Measurements from ENCODE around the gene CSF3. TPM values are rescaled to one million over a fixed set of nuclear protein-coding genes. Genes with fewer than 3 reads are reported as not detected.

Gene CSF3
- total RNA-seq, 4 donors from 2014 or later: 2.6 to 38.9 TPM; not detected in 2

- TF ChIP-seq CTCF (IDR thresholded peaks at IDR 0.05) (no peak), EP300 (IDR thresholded peaks at IDR 0.05; ENCODE audit: low read depth) (no peak), POLR2A (IDR thresholded peaks at IDR 0.05) (no peak), POLR2AphosphoS5 (IDR thresholded peaks at IDR 0.05) (no peak)
- Histone ChIP-seq H3K27ac (no peak overlapping the region), H3K9me3 (no peaks in the 10 kb centered on the region), H3K4me3 (no peak overlapping the region), H3K36me3 (peaks cover 0 to 31% (median 12%) of the 10 kb centered on the region in 4 donors), H3K27me3 (no peaks in the 10 kb centered on the region), H3K4me1 (peaks cover 19 to 50% (median 43%) of the 10 kb centered on the region in 4 donors)
- in situ Hi-C loops (cut with MboI; ENCODE audit: low pct_ligation_motif_present in 1 of 4, low pct_unique_long_range_greater_than_20kb in 1 of 4, low sequenced_read_pairs in 3 of 4) (loop anchor here in 3 of 4 donors (25.0 kb wide), 2 partner anchors 134 to 259 kb away; partner anchors contain the start of gene CDC6 (in 1 of the 3)), intact Hi-C loops (cut with DNase I; ENCODE audit: low total_unique reads) (no loop called here)
- 91% methylated on average over 12 of the region's 13 CpGs; no CpG with 5 or more reads in 1 of the 2 donors for WGBS, 2 donors (ENCODE audit: low coverage in 1 of 2)
- no peak for DNase-seq
Measured at GRCh38 chr17:40028595-40028994, 13.4 kb downstream of the CSF3 start.

GRCh38 chr17:40031706-40032105 is 16.5 kb downstream of the CSF3 start:
- no peaks in the 10 kb centered on the region for H3K27me3 ChIP-seq
- TF ChIP-seq CTCF (IDR thresholded peaks at IDR 0.05) (no peak), POLR2AphosphoS5 (IDR thresholded peaks at IDR 0.05) (no peak), POLR2A (IDR thresholded peaks at IDR 0.05) (no peak), EP300 (IDR thresholded peaks at IDR 0.05; ENCODE audit: low read depth) (no peak)
- H3K4me1 ChIP-seq: peaks cover 10 to 49% (median 19%) of the 10 kb centered on the region in 4 donors
- peaks cover 0 to 31% (median 12%) of the 10 kb centered on the region in 4 donors for H3K36me3 ChIP-seq
- H3K27ac ChIP-seq: peak overlapping the region; percentile 69 to 79 (median 76)
- intact Hi-C loops (cut with DNase I; ENCODE audit: low total_unique reads) (no loop called here), in situ Hi-C loops (cut with MboI; ENCODE audit: low pct_ligation_motif_present in 1 of 4, low pct_unique_long_range_greater_than_20kb in 1 of 4, low sequenced_read_pairs in 3 of 4) (loop anchor here in 3 of 4 donors (25.0 kb wide), 2 partner anchors 131 to 256 kb away; partner anchors contain the start of gene CDC6 (in 1 of the 3))
- WGBS, 2 donors (ENCODE audit: low coverage in 1 of 2): 94% methylated on average over 11 of the region's 11 CpGs; no CpG with 5 or more reads in 1 of the 2 donors
- no peaks in the 10 kb centered on the region for H3K9me3 ChIP-seq
- H3K4me3 ChIP-seq: no peak overlapping the region
- DNase-seq: no peak

- intact Hi-C loops (cut with DNase I; ENCODE audit: low total_unique reads) (no loop called here), in situ Hi-C loops (cut with MboI; ENCODE audit: low pct_ligation_motif_present in 1 of 4, low pct_unique_long_range_greater_than_20kb in 1 of 4, low sequenced_read_pairs in 3 of 4) (loop anchor here in 3 of 4 donors (25.0 kb wide), 2 partner anchors 130 to 255 kb away; partner anchors contain the start of gene CDC6 (in 1 of the 3))
- TF ChIP-seq POLR2AphosphoS5 (IDR thresholded peaks at IDR 0.05): peak in 2 of 3 donors; percentile 40 to 47
- no peak for TF ChIP-seq CTCF (IDR thresholded peaks at IDR 0.05)
- H3K9me3 ChIP-seq: no peaks in the 10 kb centered on the region
- 76 to 93% methylated on average over 5 to 23 of the region's 23 CpGs for WGBS, 2 donors (ENCODE audit: low coverage in 1 of 2)
- H3K4me1 ChIP-seq: peaks cover 5 to 51% (median 14%) of the 10 kb centered on the region in 4 donors
- DNase-seq: peak; percentile 91
- peaks cover 0 to 31% (median 12%) of the 10 kb centered on the region in 4 donors for H3K36me3 ChIP-seq
- peak overlapping the region; percentile 69 to 79 (median 76) for H3K27ac ChIP-seq
- H3K4me3 ChIP-seq: no peak overlapping the region
- no peaks in the 10 kb centered on the region for H3K27me3 ChIP-seq
Measured at GRCh38 chr17:40032322-40033320, 17.4 kb downstream of the CSF3 start.

- peak overlapping the region; percentile 69 to 79 (median 76) for H3K27ac ChIP-seq
- peaks cover 0 to 31% (median 11%) of the 10 kb centered on the region in 4 donors for H3K36me3 ChIP-seq
- intact Hi-C loops (cut with DNase I; ENCODE audit: low total_unique reads): no loop called here
Measured at GRCh38 chr17:40033339-40033738, 18.1 kb downstream of the CSF3 start.

More at GRCh38 chr17:40033339-40033738, 18.1 kb downstream of the CSF3 start:
- Histone ChIP-seq H3K9me3 (no peaks in the 10 kb centered on the region), H3K4me1 (peaks cover 8 to 54% (median 15%) of the 10 kb centered on the region in 4 donors), H3K27me3 (no peaks in the 10 kb centered on the region), H3K4me3 (no peak overlapping the region)
- no peak for TF ChIP-seq EP300 (IDR thresholded peaks at IDR 0.05; ENCODE audit: low read depth)
- TF ChIP-seq CTCF (IDR thresholded peaks at IDR 0.05): no peak
- TF ChIP-seq POLR2A (IDR thresholded peaks at IDR 0.05): no peak
- TF ChIP-seq POLR2AphosphoS5 (IDR thresholded peaks at IDR 0.05): no peak
- in situ Hi-C loops (cut with MboI; ENCODE audit: low pct_ligation_motif_present in 1 of 4, low pct_unique_long_range_greater_than_20kb in 1 of 4, low sequenced_read_pairs in 3 of 4): loop anchor here in 3 of 4 donors (25.0 kb wide), 2 partner anchors 129 to 254 kb away; partner anchors contain the start of gene CDC6 (in 1 of the 3)
- no peak for DNase-seq
- WGBS, 2 donors (ENCODE audit: low coverage in 1 of 2): 83% methylated on average over 8 of the region's 8 CpGs; no CpG with 5 or more reads in 1 of the 2 donors

Data from transverse colon (tissue), 4 donors.